HepG2 (cell line): Measurements from ENCODE around the gene AHCYL2. TPM values are rescaled to one million over a fixed set of nuclear protein-coding genes. Genes with fewer than 3 reads are reported as not detected.

Experiments used
- AFF4 ChIP-seq: sonication (generic); formaldehyde crosslinking; IDR thresholded peaks from 2 replicates; pipeline ENCODE4 v1.4.0; 2020; ENCODE audit warnings: missing genetic modification reagents
- CBX5 ChIP-seq: sonication (generic); formaldehyde crosslinking; IDR thresholded peaks from 2 replicates; pipeline ENCODE4 v1.4.0; 2020; ENCODE audit warnings: missing genetic modification reagents, borderline replicate concordance
- FOXK1 ChIP-seq: sonication (generic); formaldehyde crosslinking; IDR thresholded peaks from 2 replicates; pipeline ENCODE4 v1.4.0; 2020; ENCODE audit warnings: low read depth, missing genetic modification reagents, borderline replicate concordance
- GATAD2A ChIP-seq: IDR thresholded peaks from 2 replicates; pipeline ENCODE4 v1.6.1; 2016
- HNF1A ChIP-seq, 2 experiments: sonication (generic) in 1 of 2; formaldehyde crosslinking in 1 of 2; IDR thresholded peaks; 2 replicates each; pipeline versions ENCODE4 v1.4.0 to v1.6.1; 2016 to 2020; ENCODE audit warnings: borderline replicate concordance in 1 of 2, low read depth in 1 of 2, mild to moderate bottlenecking in 1 of 2, missing genetic modification reagents in 1 of 2
- ISL2 ChIP-seq: sonication (generic); formaldehyde crosslinking; IDR thresholded peaks from 2 replicates; pipeline ENCODE4 v1.5.0; 2020; ENCODE audit warnings: missing genetic modification reagents
- KDM2A ChIP-seq: sonication (generic); formaldehyde crosslinking; IDR thresholded peaks from 2 replicates; pipeline ENCODE4 v1.4.0; 2020; ENCODE audit warnings: low read depth, missing genetic modification reagents, borderline replicate concordance
- KLF11 ChIP-seq: IDR thresholded peaks from 2 replicates; pipeline ENCODE4 v1.6.1; 2016; ENCODE audit warnings: missing compliant biosample characterization
- NR1H2 ChIP-seq: sonication (generic); formaldehyde crosslinking; IDR thresholded peaks from 2 replicates; pipeline ENCODE4 v1.8.1; 2022; ENCODE audit warnings: low read depth, missing genetic modification reagents, borderline replicate concordance
- POLR2A ChIP-seq, 2 experiments: IDR thresholded peaks; 2 replicates each; pipeline ENCODE4 v1.6.1; 2011; ENCODE audit warnings: low read depth in 2 of 2, low read length in 2 of 2, mild to moderate bottlenecking in 1 of 2, moderate library complexity in 1 of 2; ENCODE audit not compliant: insufficient read depth in 1 of 2
- SKIL ChIP-seq: sonication (generic); formaldehyde crosslinking; IDR thresholded peaks from 2 replicates; pipeline ENCODE4 v1.8.0; 2022; ENCODE audit warnings: missing genetic modification reagents, mild to moderate bottlenecking, moderate library complexity, borderline replicate concordance
- SNAPC5 ChIP-seq: sonication (generic); formaldehyde crosslinking; IDR thresholded peaks from 2 replicates; pipeline ENCODE4 v1.8.1; 2023; ENCODE audit warnings: mild to moderate bottlenecking, missing genetic modification reagents, borderline replicate concordance
- YEATS4 ChIP-seq: sonication (generic); formaldehyde crosslinking; IDR thresholded peaks from 2 replicates; pipeline ENCODE4 v1.4.0; 2020; ENCODE audit warnings: missing genetic modification reagents, borderline replicate concordance
- YY1 ChIP-seq: IDR thresholded peaks from 2 replicates; pipeline ENCODE4 v1.6.1; 2011; ENCODE audit warnings: low read length, low read depth, moderate library complexity, mild to moderate bottlenecking; ENCODE audit not compliant: insufficient read depth, insufficient replicate concordance
- ZEB1 ChIP-seq: IDR thresholded peaks from 2 replicates; pipeline ENCODE4 v1.6.1; 2012; ENCODE audit warnings: mild to moderate bottlenecking, low read depth, inconsistent platforms; ENCODE audit not compliant: insufficient replicate concordance
- ZMYM3 ChIP-seq: sonication (generic); formaldehyde crosslinking; IDR thresholded peaks from 2 replicates; pipeline ENCODE4 v1.5.1; 2020; ENCODE audit warnings: mild to moderate bottlenecking, missing genetic modification reagents
- ZNF317 ChIP-seq: sonication (generic); formaldehyde crosslinking; IDR thresholded peaks from 2 replicates; pipeline ENCODE4 v1.5.0; 2020; ENCODE audit warnings: mild to moderate bottlenecking, missing genetic modification reagents
- ZNF678 ChIP-seq: sonication (generic); formaldehyde crosslinking; IDR thresholded peaks from 2 replicates; pipeline ENCODE4 v1.4.0; 2020; ENCODE audit warnings: mild to moderate bottlenecking, missing genetic modification reagents
- polyA plus RNA-seq, 8 experiments: library from polyadenylated mRNA; depleted of rRNA in 3 of 8; stranded (reverse) in 7 of 8; unstranded in 1 of 8; fragments of >200 nt; fragmentation: Illumina TruSeq in 4 of 8; extraction: Trizol in 4 of 8; gene quantifications; 2 replicates each; pipeline versions ENCODE4 v1.2.1 to v1.2.3, GENCODE V29; 2011 to 2016; ENCODE audit warnings: low read depth in 4 of 8, missing spikeins in 1 of 8, mixed read lengths in 1 of 8; ENCODE audit not compliant: insufficient read depth in 1 of 8
- total RNA-seq, 5 experiments: library from RNA; depleted of rRNA; stranded (reverse); fragments of >200 nt; fragmentation: Illumina TruSeq; extraction: Trizol; gene quantifications; 2 replicates each; pipeline ENCODE4 v1.2.3, GENCODE V29; 2016; ENCODE audit warnings: low read depth in 1 of 5

The AHCYL2 gene
- total and polyA plus RNA-seq, 2 of the 13 experiments (the other 11 are each of a cell fraction or from before 2014, with no cell fraction given), result 9.5 to 14.7 TPM

- TF ChIP-seq KLF11, result peak; percentile 41; the same call in 1 of the 2 replicates
- TF ChIP-seq GATAD2A (CRISPR knock-in tag), result no peak
- TF ChIP-seq POLR2A (IDR thresholded peaks at IDR 0.05; ENCODE audit: insufficient read depth in 1 of 2, low read depth in 2 of 2, low read length in 2 of 2), result peak; percentile 56 to 74; a peak in 2 of 4 replicates
- no peak for TF ChIP-seq SNAPC5 (CRISPR knock-in tag)
- TF ChIP-seq KDM2A (CRISPR knock-in tag), result 0 out of 2 replicates have a peak, but pooled peaks have one; percentile 1
- TF ChIP-seq ZNF678 (CRISPR knock-in tag), result peak; percentile 72; the same call in 1 of the 2 replicates
- TF ChIP-seq YY1, result peak; percentile 61
- TF ChIP-seq ISL2 (CRISPR knock-in tag), result peak; percentile 53; the same call in 1 of the 2 replicates
- TF ChIP-seq ZMYM3 (CRISPR knock-in tag), result peak; percentile 4; the same call in 1 of the 2 replicates
- no peak for TF ChIP-seq FOXK1
- no peak for TF ChIP-seq AFF4
- no peak for TF ChIP-seq NR1H2
- TF ChIP-seq SKIL, result no peak
- no peak for TF ChIP-seq HNF1A (IDR thresholded peaks at IDR 0.05; ENCODE audit: low read depth)
- TF ChIP-seq HNF1A (CRISPR knock-in tag; IDR thresholded peaks at IDR 0.05; ENCODE audit: borderline replicate concordance), result 0 out of 2 replicates have a peak, but pooled peaks have one; percentile 0
- no peak for TF ChIP-seq CBX5 (CRISPR knock-in tag)
- peak; percentile 25 for TF ChIP-seq ZEB1
- no peak for TF ChIP-seq ZNF317 (CRISPR knock-in tag)
- peak; percentile 55; the same call in 1 of the 2 replicates for TF ChIP-seq YEATS4 (CRISPR knock-in tag)
Observed at GRCh38 chr7:129433847-129434674, 209.2 kb downstream of the AHCYL2 start, which contains the start of gene STRIP2 (continued).
